GM21515 (cell line): Measurements from ENCODE around the gene EIF2AK2.

Experiments
- ATAC-seq: cut with Tn5 transposase; IDR thresholded peaks from one replicate; pipeline ENCODE4 v1.9.1; 2021; ENCODE audit not compliant: unreplicated experiment

Gene EIF2AK2

DNA sequence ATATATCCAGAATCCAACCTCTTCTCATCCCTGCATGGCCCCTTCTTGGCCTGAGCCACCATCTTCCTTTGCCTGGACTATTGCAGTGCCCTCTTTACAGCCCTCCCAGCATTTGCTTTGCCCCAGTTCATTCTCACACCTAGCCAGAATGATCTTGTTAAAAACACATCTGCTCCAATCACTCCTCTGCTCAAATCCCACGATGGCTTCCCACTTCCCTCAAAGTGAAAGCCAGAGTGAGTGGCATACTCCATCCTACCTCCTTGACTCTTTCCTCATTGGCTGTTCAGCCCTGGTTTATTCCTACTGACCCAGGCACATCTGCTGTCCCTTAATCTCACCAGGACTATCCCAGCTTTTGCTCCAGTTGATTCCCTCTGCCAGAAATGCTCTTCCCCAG lies 17.0 kb upstream of the EIF2AK2 start:
- ATAC-seq: no peak

DNA sequence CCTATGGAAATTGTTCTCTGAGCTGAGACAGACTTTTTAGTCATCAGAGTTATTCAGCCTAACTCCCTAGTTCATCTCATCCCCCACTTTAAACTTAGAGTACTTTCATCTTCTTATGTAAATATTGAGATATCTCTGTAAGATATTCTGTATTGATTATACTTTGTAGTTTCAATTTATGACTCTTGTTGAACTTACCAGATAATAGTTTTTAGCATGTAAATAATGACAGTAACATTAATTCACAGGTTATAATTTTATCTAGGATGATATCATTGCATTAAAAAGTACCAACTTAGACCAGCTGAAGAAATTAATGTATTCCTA lies 14.8 kb upstream of the EIF2AK2 start:
- ATAC-seq: no peak

- no peak for ATAC-seq
These were observed 11.6 kb upstream of the EIF2AK2 start for GRCh38 chr2:37168217-37168981.

- ATAC-seq: no peak
These were observed 10.9 kb upstream of the EIF2AK2 start for GRCh38 chr2:37167636-37168180.

DNA sequence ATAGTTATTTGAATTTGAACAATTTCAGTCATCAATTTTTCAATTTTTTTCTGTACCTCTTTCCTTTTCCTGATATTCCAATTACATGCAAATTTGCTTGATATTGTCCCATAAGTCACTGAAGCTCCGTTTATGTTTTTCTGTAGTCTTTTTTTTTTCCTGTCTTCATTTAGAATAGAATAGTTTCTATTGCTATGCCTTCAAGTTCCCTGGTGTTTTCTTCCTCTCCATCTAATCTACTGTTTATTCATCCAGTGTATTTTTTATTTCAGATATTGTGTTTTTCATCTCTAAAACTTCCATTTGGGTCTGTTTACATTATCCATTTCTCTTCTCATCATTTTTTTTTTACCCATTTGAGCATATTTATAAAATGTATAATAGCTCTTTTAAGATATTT lies 8.0 kb upstream of the EIF2AK2 start:
- ATAC-seq: no peak

GRCh38 chr2:37156071-37156856 lies 516 bp downstream of the EIF2AK2 start:
- peak; percentile 36 for ATAC-seq

GRCh38 chr2:37154785-37155184 lies 2.0 kb downstream of the EIF2AK2 start:
- no peak for ATAC-seq

DNA sequence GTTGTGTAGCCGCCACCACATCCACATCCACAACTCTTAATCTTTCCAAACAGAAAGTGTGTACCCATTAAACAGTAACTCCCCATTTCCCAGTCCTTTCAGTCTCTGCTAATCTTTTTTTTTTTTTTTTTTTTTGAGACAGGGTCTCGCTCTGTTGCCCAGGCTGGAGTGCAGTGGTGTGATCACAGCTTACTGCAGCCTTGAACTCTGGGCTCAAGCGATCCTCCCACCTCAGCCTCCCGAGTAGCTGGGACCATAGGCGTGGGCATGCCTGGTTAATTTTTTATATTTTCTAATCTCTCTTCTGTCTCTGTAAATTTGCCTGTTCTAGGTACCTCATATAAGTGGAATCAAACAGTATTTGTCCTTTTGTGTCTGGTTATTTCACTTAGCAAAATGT lies 3.6 kb downstream of the EIF2AK2 start:
- ATAC-seq: no peak

DNA sequence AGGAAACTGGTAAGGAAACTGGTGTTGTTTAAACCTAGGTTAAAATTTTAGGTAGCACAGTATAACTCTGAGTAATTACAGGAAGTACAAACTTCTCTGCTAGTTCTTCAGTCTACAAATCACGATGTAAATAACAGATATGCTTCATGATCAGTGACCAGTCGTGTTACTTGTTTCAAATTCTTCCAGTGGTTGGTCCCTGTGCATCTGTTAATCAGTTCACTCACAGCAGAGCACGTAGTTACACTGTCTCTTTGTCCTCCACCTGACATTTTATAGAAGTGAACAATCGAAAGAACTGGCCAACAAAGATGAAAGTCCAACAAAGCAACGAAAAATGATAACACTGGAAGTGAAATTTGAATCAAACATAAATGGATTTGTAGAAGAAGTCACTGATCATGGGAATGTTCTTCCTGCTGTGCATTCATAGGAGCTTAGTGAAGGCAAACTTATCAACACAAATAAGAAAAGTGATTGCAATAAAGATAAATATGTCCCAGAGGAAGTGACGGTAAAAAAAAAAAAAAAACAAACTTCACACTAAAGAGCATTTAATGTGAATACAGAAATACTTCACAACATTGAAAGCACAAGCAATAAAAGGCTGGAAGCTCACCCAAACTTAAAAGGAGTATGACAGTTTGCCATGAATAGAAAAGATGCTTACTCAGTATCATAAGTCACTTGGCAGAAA lies 7.0 kb downstream of the EIF2AK2 start:
- ATAC-seq: no peak

GRCh38 chr2:37148325-37148724 lies 8.5 kb downstream of the EIF2AK2 start:
- no peak for ATAC-seq

DNA sequence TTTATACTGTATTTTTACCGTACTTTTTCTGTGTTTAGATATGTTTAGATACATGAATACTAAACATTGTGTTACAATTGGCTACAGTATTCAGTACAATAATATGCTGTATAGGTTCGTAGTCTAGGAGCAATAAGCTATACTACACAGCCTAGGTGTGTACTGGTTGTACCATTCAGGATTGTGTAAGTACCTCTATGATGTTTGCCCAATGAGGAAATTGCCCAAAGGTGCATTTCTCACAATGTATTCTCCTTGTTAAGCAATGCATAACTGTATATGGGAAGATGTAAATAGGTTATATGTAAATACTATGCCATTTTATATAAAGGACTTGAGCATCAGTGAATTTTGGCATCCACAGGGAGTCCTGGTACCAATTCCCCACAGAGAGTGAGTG lies 10.7 kb downstream of the EIF2AK2 start:
- ATAC-seq: no peak

DNA sequence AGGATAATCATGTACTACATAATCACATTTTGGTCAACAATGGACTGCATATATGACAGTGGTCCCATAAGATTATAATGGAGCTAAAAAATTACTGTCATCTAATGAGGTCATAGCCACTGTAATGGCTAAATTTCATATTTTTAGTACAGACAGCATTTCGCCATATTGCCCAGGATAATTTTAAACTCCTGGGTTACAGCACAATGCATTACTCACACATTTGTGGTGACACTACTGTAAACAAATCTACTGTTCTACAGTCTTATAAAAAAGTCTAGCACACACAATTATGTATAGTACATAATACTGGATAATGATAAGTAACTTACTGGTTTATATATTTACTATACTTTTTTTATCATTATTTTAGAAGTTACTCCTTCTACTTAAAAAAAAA lies 12.8 kb downstream of the EIF2AK2 start:
- ATAC-seq: no peak

DNA sequence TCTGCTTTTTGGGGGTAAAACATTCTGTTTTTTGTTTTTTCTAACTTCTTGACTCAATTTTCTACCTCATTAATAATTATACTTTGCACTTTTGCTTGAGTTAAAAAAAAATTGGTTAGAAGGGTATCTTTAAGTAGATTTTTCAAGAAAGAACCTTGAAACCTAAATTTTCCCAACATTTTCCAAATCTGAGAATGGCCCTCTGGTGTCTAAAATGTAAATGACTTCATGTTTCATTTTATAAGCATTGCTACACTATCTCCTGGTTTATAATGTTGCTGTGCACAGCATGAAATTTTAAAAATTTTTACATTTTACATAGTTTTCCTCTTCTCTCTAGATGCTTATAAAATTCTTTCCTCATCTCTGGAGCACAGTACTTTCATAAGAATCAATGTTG lies 14.2 kb downstream of the EIF2AK2 start:
- no peak for ATAC-seq

DNA sequence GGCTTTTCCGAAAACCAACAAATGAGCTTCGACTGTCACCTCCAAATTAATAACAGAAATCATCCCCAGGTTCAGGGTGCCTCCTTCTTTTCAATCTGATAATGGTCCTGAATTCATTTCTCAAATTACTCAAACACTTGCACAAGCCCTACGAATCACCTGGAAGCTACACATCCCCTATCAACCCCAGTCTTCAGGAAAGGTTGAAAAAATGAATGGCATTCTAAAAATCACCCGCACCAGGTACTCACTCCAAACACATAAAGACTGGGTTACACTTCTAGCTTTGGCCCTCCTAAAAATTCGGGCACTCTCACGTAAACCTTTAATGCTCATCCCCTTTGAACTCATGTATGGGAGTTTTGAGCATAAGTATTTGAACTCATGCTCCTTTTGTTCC lies 23.9 kb downstream of the EIF2AK2 start:
- ATAC-seq: no peak

DNA sequence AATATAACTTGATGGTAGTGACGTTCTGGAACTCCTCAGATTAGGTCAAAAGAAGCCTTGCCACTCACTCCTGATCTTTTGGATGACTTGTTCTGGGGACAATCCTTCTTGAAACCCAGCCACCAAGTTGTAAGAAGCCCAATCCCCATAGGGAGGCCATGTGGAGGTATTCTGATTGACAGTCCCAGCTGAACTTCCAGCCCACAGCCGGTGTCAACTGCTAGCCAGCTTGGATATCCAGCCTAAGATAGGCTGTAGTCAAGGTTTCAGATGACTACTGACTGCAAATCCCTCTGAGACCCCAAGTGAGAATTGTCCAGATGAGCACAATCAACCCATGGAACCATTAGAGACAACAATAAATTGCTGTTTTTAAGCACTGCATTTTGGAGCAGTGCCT lies 31.4 kb downstream of the EIF2AK2 start:
- no peak for ATAC-seq

GRCh38 chr2:37119157-37119556 lies 37.6 kb downstream of the EIF2AK2 start:
- no peak for ATAC-seq

DNA sequence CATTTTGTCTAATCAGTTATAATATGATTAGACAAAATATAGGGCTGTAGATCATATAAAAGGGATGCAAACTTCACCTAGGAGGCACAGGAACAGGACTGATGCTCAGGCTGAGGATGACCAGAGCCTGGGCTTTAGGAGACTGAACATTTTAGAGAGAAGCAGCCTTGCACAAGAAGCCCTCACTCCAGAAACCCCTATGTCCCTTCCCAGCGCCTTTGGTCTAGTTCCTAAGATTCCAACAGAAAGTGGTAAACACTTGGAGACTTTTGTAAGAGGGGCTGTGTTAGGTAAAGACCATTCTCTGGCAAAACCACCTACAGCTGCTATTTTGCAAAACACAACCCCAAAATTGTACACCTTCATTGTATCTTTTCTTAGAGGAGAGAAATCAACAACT lies 39.2 kb downstream of the EIF2AK2 start:
- ATAC-seq: no peak

DNA sequence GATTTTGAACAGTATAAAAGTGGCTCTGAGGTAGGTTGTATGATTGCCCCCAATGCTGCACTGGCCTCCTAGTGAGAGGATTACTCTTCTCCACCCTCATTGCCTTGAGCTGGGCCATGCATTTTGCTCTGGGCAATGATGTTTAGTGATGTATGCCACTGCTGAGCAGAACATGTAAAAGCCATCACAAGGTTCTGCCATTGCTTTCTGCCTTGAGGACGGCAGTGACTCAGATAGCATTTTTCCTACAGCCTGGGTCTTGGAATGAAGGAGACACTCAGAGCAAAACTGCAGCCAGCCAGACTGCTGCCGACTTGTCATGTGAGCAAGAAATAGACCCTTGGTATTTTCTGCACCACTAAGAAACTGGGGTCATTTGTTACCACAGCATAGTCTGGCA lies 44.8 kb downstream of the EIF2AK2 start:
- ATAC-seq: no peak

DNA sequence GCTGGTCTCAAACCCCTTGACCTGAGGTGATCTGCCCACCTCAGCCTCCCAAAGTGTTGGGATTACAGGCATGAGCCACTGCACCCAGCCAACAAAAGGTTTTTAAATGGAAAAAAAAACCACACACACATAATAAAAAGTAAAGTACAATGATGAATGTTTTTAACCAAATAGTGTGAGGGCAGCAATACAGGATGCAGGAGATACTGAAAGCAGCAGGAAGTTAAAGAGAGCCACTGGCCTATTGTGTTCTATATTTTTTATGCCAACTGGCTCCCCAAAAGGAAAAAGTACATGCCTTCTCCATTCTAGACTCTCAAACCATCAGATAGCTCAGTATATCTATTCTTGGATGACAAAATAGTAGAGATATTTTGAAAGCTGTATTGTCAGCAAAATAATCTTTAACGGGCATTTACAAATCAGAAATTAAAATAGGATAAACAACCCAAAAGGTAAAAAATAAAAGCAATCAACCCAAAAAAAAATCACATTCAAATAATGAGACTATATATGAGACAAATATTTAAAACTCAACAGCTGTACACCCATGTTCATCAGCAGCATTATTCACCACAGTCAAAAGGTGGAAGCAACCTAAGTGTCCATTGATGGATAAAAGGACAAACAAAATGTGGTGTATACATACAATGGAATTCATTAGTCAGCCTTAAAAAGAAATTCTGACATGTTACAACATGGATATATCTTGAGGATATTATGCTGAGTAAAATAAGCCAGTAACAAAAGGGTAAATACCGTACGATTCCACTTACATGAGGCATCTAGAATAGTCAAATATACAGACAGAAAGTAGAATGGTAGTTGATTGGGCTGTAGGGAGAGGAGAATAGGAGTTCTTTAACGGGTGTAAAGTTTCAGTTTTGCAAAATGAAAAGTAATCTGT lies 46.2 kb downstream of the EIF2AK2 start:
- ATAC-seq: no peak

DNA sequence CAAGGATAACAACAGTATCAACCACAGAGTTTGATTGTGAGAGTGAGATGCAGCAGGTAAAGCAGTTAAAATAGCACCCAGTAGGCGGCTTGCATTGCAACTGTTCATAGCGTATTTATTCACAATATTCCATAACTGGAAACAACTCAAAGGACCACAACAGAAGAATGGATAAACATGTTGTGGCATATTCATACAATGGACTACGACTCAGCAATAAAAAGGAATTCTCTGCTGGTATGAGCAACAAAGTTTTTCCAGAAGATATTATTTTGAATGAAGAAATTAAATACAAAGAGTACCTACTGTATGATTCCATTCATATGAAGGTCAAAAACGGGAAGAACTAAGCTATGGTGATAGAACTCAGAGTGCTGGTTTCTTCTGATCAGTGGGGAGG lies 47.3 kb downstream of the EIF2AK2 start:
- no peak for ATAC-seq

- ATAC-seq: no peak
These were observed 51.6 kb downstream of the EIF2AK2 start for GRCh38 chr2:37105150-37105549.
